ELR (cell line): ENCODE measurements around the gene ACSS2.

Experiments used
- DNase-seq: peaks from one replicate; pipeline ENCODE4 v3.0.0-alpha.2; 2015; ENCODE audit warnings: low read depth

ACSS2 gene

GRCh38 chr20:34949120-34949519, 72.7 kb downstream of the ACSS2 start:
- no peak for DNase-seq

GRCh38 chr20:34951252-34951651, 74.8 kb downstream of the ACSS2 start:
- no peak for DNase-seq

GRCh38 chr20:34951652-34952051, 75.2 kb downstream of the ACSS2 start:
- no peak for DNase-seq

- peak; percentile 34 for DNase-seq
Observed at GRCh38 chr20:34952671-34953070, 76.3 kb downstream of the ACSS2 start.

GRCh38 chr20:34953960-34954359, 77.5 kb downstream of the ACSS2 start:
- no peak for DNase-seq

GRCh38 chr20:34954904-34955230, 78.5 kb downstream of the ACSS2 start:
- DNase-seq, result peak; percentile 78

GRCh38 chr20:34955231-34956040, 79.0 kb downstream of the ACSS2 start, which contains the start of the genes GSS and MYH7B:
GSS (minus strand) TSS chr20:34955806; CDS start chr20:34951852, 3,954 bp downstream.
MYH7B (plus strand) TSS chr20:34955868; CDS start chr20:34978006, 22,138 bp downstream.
- peak; percentile 99 for DNase-seq

GRCh38 chr20:34956041-34956458, 79.6 kb downstream of the ACSS2 start:
- DNase-seq, result no peak

GRCh38 chr20:34956751-34957472, 80.5 kb downstream of the ACSS2 start:
- DNase-seq, result no peak

GRCh38 chr20:34964486-34964885, 88.1 kb downstream of the ACSS2 start:
- no peak for DNase-seq

GRCh38 chr20:34965051-34965450, 88.6 kb downstream of the ACSS2 start:
- DNase-seq, result no peak

GRCh38 chr20:34967421-34967820, 91.0 kb downstream of the ACSS2 start:
- no peak for DNase-seq

GRCh38 chr20:34968042-34968775, 91.8 kb downstream of the ACSS2 start:
- no peak for DNase-seq

GRCh38 chr20:34970193-34970840, 93.9 kb downstream of the ACSS2 start:
- DNase-seq, result no peak

GRCh38 chr20:34970846-34971560, 94.6 kb downstream of the ACSS2 start:
- no peak for DNase-seq

GRCh38 chr20:34971561-34972235, 95.3 kb downstream of the ACSS2 start:
- no peak for DNase-seq

GRCh38 chr20:34974246-34974645, 97.8 kb downstream of the ACSS2 start:
- DNase-seq, result no peak

GRCh38 chr20:34976286-34976685, 99.9 kb downstream of the ACSS2 start:
- DNase-seq, result no peak
